Rectal smooth muscle tissue (tissue), 1 donor: Measurements from ENCODE around the gene CWC27.
A peak's percentile ranks its signal among the peaks of the same experiment; 100 is the strongest.

Experiments
- H3K27ac ChIP-seq: one replicate; pipeline ENCODE4 v1.7.0; 2013; ENCODE audit warnings: low read depth, low read length, inconsistent platforms
- H3K27me3 ChIP-seq: one replicate; pipeline ENCODE4 v1.7.0; 2013; ENCODE audit warnings: low read length; ENCODE audit not compliant: control insufficient read depth, insufficient read depth
- H3K36me3 ChIP-seq: one replicate; pipeline ENCODE4 v1.7.0; 2013; ENCODE audit warnings: low read length; ENCODE audit not compliant: control insufficient read depth, insufficient read depth
- H3K4me1 ChIP-seq: one replicate; pipeline ENCODE4 v1.7.0; 2013; ENCODE audit warnings: low read length; ENCODE audit not compliant: control insufficient read depth, insufficient read depth
- H3K4me3 ChIP-seq: one replicate; pipeline ENCODE4 v1.7.0; 2013; ENCODE audit warnings: low read length
- H3K9ac ChIP-seq: one replicate; pipeline ENCODE4 v1.7.0; 2013; ENCODE audit warnings: low read length

Gene CWC27

DNA sequence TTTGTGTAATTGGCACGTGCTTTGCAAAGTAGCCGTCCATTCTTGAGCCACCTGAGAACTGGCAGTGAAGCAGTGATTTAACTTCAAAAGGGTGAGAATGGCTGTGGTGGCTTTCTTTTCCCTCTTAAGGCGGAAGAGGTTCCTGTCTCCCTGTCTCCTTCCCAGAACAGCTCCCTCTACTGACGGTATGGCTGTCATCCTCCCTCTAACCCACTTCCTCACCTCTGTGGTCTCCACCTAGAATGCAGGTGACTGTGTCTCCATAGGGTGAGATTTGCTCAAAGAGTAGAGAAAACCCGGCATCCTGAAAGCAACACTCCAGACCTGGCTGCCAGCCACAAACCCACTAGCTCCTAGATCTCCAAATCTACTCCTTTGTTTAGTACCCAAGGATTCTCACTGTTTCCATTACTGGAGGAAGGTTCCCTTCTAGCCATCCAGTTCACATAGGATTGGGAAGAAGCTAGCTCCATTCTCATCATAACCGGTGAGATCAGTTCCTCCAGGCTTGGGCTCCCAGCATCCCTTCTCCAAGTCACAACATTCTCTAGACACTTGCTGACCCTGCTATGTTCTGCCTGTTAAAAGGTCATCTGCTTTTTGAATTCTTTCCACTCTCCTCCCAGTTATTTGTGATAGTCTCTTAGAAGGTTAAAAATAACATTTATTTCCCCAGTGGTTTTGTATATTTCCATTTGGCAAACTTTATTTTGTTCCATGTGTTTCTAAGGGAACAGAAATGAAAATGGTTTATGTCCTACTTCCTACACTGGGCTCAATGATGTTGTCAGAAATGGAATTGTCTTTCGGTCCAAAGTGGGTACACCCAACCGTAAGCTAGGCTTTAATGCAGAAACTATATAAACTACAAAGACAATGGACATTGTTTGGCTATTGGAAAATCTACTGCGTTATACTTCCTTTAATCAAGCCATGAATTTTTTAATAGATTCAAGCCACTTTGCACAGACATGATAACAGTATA lies 269.4 kb downstream of the CWC27 start:
- Histone ChIP-seq H3K4me3 (no peak overlapping the region), H3K9ac (no peak overlapping the region), H3K27ac (peak overlapping the region; percentile 34), H3K36me3 (no peaks in the 10 kb centered on the region), H3K4me1 (peaks cover 19% of the 10 kb centered on the region), H3K27me3 (no peaks in the 10 kb centered on the region)

DNA sequence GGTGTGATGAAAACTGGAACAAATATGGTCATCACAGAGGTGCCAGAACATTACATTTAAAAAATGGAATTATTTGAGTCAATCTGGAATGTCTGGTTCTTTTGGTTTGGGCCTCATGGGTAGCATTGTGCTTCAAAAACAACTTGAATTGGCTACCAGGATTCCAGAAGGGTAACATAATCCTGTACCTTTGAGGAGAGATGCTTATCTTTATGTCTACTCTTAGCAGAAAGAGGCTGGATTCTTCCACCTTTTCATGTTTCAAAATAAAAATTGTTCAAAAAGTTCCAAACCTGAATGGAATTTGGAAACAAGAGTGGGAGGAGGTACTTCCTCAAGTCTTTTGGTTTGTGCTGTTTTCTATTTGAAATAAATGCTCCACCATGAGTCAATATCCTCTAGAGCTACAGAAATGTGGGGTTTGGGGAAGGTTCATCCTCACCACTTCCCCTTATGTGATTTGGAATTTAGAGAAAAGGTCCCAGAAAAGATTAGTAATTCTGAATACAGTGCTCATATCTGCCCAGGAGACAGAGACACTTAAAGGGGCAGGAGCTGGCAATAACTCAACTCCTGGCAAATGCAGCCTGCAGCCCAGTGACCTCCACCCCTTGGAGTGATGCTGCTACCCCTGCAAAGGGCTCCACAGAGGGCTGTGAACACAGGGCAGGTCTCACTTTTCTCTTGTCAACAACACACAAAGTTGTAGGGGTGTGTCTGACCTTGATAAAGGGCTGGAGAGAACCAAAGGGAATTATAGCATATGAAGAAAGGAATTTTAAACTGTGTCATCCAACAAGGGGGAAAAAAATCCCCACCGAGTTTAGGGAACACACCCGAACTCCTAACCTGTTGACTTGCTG lies 272.8 kb downstream of the CWC27 start:
- H3K9ac ChIP-seq: no peak overlapping the region
- no peak overlapping the region for H3K27ac ChIP-seq
- H3K36me3 ChIP-seq: no peaks in the 10 kb centered on the region
- H3K4me3 ChIP-seq: no peak overlapping the region
- no peaks in the 10 kb centered on the region for H3K27me3 ChIP-seq
- H3K4me1 ChIP-seq: peaks cover 7% of the 10 kb centered on the region

DNA sequence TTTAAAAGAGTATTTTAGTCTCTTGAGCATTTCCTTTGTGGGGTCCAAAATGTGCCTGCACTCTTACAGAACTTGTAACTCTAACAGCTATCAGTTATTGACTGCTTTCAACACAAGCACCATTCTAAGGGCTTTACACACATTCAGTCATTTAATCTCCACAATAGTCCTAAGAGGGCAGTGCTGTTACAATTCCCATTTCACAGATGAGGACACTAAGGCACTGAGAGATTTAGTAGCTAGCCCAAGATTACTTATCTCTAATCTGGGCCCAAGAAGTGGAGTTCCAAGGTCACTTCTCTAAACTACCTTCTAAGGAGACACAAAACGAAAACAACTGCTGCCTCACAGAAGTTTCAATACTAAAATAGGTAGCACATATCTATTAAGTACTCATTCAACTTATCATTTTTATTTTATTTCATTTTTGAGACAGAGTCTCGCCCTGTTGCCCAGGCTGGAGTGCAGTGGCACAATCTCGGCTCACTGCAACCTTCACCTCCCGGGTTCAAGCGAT lies 275.2 kb downstream of the CWC27 start:
- Histone ChIP-seq H3K27me3 (no peaks in the 10 kb centered on the region), H3K4me3 (no peak overlapping the region), H3K27ac (no peak overlapping the region)

DNA sequence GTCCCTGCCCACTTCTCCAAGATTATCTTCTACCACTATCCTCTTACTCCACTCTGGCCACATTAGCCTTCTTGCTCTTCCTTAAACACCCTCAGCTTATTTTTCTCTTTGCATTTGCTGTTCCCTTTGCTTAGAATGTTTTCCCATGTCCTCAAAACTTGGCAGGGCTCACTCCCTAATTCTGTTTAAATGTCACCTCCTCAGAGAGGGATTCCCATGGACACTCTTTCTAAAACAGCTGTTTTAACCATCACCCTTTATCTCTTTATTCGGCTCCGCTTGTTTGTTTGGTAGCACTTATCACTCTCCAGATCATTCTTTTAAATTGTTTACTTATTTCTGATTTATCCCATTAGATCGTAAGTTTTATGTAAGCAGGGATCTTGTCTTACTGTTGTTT lies 278.5 kb downstream of the CWC27 start:
- H3K27ac ChIP-seq: no peak overlapping the region
- H3K36me3 ChIP-seq: no peaks in the 10 kb centered on the region
- no peak overlapping the region for H3K9ac ChIP-seq

More for the DNA sequence above, 275.2 kb downstream of the CWC27 start:
- Histone ChIP-seq H3K36me3 (no peaks in the 10 kb centered on the region), H3K4me1 (no peaks in the 10 kb centered on the region), H3K9ac (no peak overlapping the region)

DNA sequence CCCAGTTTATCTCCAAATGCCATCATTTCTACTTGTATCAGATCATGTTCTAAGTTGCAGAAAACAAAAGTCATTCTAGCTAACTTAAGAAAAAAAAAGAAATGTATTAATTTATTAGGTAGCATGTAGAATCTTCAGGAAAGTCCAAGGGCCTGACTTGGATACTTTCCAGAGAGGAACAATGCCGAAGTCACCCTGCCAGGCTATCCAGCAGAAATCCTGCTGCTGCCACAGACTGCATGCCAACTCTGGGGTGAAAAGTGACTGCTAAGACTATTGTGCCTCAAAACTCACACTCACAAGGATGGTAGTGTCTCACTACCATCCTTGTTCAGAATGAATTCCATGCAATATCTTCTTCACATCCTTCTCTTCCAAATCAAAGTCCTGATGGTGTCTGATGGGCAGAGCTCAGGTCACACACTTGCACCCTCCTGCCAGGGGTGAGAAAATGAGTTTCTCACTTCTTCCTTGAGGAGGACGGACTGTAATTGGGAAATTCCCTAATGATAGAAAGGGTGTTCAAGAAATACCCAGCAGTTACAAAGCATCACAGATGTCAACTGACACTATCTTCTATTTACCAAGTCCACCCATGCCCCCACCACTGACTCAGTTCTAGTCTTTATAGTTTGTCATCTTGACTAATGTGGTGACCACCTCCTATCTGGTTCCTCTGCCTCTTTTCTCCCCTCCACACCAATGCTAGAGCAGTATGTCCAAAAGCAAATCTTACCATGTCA lies 279.4 kb downstream of the CWC27 start:
- Histone ChIP-seq H3K36me3 (no peaks in the 10 kb centered on the region), H3K27ac (no peak overlapping the region), H3K9ac (no peak overlapping the region), H3K27me3 (no peaks in the 10 kb centered on the region), H3K4me3 (no peak overlapping the region), H3K4me1 (peaks cover 4% of the 10 kb centered on the region)

More for the DNA sequence above, 278.5 kb downstream of the CWC27 start:
- Histone ChIP-seq H3K4me3 (no peak overlapping the region), H3K4me1 (peaks cover 4% of the 10 kb centered on the region), H3K27me3 (no peaks in the 10 kb centered on the region)

DNA sequence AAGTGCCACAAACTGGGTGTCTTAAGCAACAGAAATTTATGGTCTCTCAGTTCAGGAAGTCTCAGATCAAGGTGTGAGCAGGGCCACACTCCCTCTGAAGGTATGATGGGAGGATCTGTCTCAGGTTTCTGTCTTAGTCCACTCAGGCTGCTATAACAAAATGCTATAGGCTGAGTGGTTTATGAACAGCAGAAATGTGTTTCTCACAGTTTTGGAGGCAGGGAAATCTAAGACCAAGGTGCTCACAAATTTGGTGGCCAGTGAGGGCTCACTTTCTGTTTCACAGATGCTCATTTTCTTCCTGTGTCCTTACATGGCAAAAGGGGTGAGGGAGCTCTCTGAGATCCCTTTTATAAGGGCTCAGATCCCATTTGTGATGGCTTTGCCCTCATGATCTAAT lies 281.4 kb downstream of the CWC27 start:
- Histone ChIP-seq H3K9ac (no peak overlapping the region), H3K27ac (no peak overlapping the region), H3K4me1 (peaks cover 4% of the 10 kb centered on the region), H3K27me3 (no peaks in the 10 kb centered on the region), H3K36me3 (no peaks in the 10 kb centered on the region), H3K4me3 (no peak overlapping the region)

DNA sequence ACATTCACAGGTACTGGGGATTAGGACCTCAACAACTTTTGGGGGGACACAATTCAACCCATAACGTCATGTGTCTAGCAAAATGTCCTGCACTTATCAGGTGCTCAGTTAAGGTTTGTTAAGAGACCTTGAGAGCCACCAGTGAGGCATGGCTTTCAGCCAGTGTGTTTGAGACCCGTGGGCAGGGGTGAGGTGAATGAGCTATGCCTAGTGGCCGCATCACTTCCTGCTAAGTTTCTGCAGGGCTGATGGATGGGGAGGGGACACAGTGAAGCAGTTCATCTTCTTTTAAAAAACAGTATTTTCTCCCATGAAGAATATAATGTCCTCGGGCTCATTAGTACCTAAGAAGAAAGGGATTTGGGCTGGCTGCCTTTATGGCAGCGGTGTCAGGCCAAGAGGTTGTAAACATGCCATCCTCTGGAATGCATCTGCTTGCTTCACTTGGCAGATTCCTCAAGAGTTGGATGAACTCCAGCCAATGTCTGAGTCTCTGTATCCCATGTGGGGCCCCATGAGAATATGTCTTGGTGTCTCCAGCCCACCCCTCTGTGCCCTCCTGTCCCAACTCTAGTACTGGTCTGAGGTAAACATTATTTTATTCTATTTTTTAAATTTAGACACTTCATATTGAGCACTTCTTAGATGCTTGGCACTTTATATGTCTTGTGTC lies 282.2 kb downstream of the CWC27 start:
- Histone ChIP-seq H3K36me3 (no peaks in the 10 kb centered on the region), H3K4me3 (no peak overlapping the region), H3K9ac (no peak overlapping the region), H3K4me1 (peaks cover 4% of the 10 kb centered on the region), H3K27me3 (no peaks in the 10 kb centered on the region), H3K27ac (peak overlapping the region; percentile 42)

DNA sequence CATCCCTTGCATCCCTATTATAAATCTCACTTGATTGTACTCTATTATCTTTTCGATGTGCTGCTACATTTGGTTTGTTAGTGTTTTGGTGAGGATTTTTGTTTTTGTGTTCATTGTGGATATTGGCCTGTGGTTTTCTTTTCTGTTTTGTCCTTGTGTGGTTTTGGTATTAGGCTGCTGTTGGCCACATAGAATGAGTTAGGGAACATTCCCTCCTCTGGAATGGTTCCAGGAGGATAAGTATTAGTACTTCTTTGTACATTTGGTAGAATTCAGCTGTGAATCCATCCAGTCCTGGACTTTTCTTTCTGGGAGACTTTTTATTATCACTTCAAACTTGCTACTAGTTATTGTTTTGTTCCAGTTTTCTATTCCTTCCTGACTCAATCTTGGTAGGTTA lies 287.2 kb downstream of the CWC27 start:
- Histone ChIP-seq H3K4me1 (peaks cover 1% of the 10 kb centered on the region), H3K4me3 (no peak overlapping the region), H3K36me3 (no peaks in the 10 kb centered on the region), H3K9ac (no peak overlapping the region), H3K27ac (no peak overlapping the region), H3K27me3 (no peaks in the 10 kb centered on the region)

DNA sequence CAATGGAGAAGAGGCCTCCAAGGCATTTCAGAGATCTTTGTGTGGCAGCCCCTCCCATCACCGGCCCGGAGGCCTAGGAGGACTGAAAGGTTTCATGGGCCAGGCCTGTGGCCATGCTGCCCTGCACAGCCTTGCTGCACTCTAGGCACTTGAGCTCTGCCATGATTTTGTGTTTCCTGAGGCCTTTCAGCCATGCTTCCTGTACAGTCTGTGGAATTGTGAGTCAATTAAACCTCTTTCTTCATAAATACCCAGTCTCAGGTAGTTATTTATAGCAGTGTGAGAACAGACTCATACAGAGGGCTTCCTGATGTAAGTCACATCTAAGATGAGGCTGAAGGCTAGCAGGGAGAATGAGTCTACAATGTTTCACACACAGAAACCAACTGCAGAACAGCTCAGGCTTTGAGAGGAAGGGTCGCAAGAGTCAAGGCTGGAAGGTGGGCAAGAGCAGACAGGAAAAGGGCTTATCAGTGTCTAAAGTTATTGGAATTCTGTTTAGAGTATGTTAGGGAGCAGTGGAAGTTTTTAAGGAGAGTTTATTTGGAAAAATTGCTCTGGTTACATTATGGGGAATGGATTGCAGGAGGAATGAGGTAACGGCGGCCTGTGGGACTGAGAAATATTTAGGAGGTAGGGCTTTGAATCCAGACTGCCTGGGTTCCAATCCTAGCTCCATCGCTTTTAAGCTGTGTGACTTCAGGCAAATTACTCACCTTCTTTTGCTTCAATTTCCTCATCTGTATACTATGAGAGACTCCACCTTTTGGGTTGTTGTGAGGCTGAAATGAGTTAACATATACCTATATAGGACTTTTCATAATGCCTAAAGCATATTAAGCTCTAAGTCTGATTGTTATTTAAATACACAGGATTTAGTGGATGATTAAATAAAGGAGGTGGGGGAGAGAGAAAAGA lies 291.2 kb downstream of the CWC27 start:
- Histone ChIP-seq H3K36me3 (no peaks in the 10 kb centered on the region), H3K27ac (no peak overlapping the region), H3K27me3 (no peaks in the 10 kb centered on the region), H3K9ac (no peak overlapping the region), H3K4me3 (no peak overlapping the region), H3K4me1 (no peaks in the 10 kb centered on the region)

DNA sequence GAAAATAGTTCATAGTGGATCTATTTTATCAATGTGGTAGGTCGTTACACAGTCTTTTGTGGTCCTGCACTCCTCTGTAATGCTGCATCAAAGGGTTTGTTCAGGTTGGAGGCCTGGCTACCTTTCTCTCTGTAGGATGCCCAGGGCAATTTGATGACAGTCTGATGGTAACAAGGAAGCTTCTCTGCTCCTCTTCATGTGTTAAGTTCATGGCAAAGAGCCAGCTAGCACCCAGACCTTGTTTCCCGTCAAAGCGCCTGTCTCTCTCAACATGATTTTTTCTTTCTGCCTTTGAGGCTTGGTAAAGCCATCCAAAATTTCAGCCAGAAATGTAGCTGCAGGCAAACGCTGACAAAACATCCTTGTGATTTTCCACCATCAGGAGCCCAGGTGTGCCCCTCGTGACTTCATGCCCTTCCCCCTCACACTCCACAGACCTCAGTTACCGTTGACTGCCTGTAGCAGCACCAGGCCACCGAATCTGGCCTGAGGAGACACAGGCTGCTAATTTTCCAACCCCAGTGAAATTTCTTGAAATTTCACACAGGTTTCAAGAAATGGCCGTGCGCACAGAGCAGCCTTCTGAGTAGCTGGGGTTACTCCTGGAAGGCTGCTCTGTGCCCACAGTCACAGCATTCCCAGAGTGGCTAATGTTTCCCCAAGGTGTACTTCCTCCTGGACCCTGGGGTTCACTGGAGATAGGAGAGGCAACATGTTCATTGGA lies 292.7 kb downstream of the CWC27 start:
- H3K4me1 ChIP-seq: peaks cover 2% of the 10 kb centered on the region
- no peak overlapping the region for H3K27ac ChIP-seq
- H3K4me3 ChIP-seq: no peak overlapping the region
- no peak overlapping the region for H3K9ac ChIP-seq
- H3K27me3 ChIP-seq: no peaks in the 10 kb centered on the region
- H3K36me3 ChIP-seq: no peaks in the 10 kb centered on the region
